Body of pancreas (tissue), 4 donors: ENCODE results near the gene AKAP8.

Source experiments
- POLR2A ChIP-seq, 3 donors: fragments of 450-650 bp; IDR thresholded peaks; one replicate each; pipeline ENCODE4 v1.6.1; 2016; ENCODE audit warnings: antibody characterized with exemption in 3 of 3, mild to moderate bottlenecking in 2 of 3
- TF ChIP-seq, protein P1 (sequence below), 7 experiments: fragments of 450-650 bp in 4 of 7; fragments of 200-600 bp in 3 of 7; sonication (generic) in 3 of 7; IDR thresholded peaks; one replicate each; pipeline ENCODE4 v1.5.1; 2016 to 2019; ENCODE audit warnings: antibody characterized with exemption in 7 of 7

DNA sequence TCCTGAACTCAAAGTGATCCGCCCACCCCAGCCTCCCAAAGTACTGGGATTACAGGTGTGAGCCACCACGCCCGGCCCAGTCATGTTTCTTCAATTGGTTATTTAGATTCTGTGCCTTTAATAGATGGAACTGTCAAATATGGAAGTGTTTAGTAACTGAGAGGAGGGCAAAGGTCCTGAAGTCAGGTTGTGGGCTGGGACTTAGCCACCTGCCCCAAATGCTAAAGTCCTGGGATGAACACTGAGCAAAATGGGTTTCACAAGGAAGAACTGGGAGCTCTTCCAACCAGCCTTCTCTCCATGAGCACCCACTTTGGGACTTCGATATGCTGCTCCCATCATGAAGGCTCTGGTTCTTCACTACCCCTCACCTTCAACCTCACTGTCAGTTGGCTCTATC is 21.7 kb downstream of the AKAP8 start:
- TF ChIP-seq, protein P1, sequence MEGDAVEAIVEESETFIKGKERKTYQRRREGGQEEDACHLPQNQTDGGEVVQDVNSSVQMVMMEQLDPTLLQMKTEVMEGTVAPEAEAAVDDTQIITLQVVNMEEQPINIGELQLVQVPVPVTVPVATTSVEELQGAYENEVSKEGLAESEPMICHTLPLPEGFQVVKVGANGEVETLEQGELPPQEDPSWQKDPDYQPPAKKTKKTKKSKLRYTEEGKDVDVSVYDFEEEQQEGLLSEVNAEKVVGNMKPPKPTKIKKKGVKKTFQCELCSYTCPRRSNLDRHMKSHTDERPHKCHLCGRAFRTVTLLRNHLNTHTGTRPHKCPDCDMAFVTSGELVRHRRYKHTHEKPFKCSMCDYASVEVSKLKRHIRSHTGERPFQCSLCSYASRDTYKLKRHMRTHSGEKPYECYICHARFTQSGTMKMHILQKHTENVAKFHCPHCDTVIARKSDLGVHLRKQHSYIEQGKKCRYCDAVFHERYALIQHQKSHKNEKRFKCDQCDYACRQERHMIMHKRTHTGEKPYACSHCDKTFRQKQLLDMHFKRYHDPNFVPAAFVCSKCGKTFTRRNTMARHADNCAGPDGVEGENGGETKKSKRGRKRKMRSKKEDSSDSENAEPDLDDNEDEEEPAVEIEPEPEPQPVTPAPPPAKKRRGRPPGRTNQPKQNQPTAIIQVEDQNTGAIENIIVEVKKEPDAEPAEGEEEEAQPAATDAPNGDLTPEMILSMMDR (IDR thresholded peaks at IDR 0.05) = no peak
- no peak for TF ChIP-seq POLR2A (IDR thresholded peaks at IDR 0.05)
